H9 (cell line): Measurements from ENCODE around the gene TLK2. TPM values are rescaled to one million over a fixed set of nuclear protein-coding genes. Genes with fewer than 3 reads are reported as not detected.

Experiments
- DNase-seq: peaks from one replicate; pipeline ENCODE4 v3.0.0-alpha.2; 2017
- H2AFZ ChIP-seq: one replicate; pipeline ENCODE4 v1.6.1; 2013; ENCODE audit warnings: mild to moderate bottlenecking, low read length, control low read depth, moderate library complexity
- H2AK5ac ChIP-seq: 2 replicates; pipeline ENCODE4 v1.6.1; 2013; ENCODE audit warnings: low read length, control low read depth, mixed read lengths; ENCODE audit not compliant: insufficient read length
- H2BK120ac ChIP-seq: one replicate; pipeline ENCODE4 v1.6.1; 2013; ENCODE audit warnings: low read depth, mild to moderate bottlenecking, low read length, control low read depth, inconsistent platforms; ENCODE audit not compliant: poor library complexity, severe bottlenecking
- H2BK12ac ChIP-seq: 2 replicates; pipeline ENCODE4 v1.6.1; 2013; ENCODE audit warnings: low read length, control low read depth, mixed read lengths, low read depth; ENCODE audit not compliant: insufficient read length
- H2BK15ac ChIP-seq: 2 replicates; pipeline ENCODE4 v1.6.1; 2013; ENCODE audit warnings: low read depth, low read length, control low read depth
- H2BK20ac ChIP-seq: one replicate; pipeline ENCODE4 v1.6.1; 2013; ENCODE audit warnings: low read depth, mild to moderate bottlenecking, low read length, control low read depth, inconsistent platforms; ENCODE audit not compliant: poor library complexity, severe bottlenecking
- H2BK5ac ChIP-seq: 2 replicates; pipeline ENCODE4 v1.6.1; 2013; ENCODE audit warnings: low read length, control low read depth, mixed read lengths; ENCODE audit not compliant: insufficient read length
- H3K14ac ChIP-seq: 2 replicates; pipeline ENCODE4 v1.6.1; 2013; ENCODE audit warnings: low read length, control low read depth; ENCODE audit not compliant: insufficient read depth
- H3K18ac ChIP-seq: 2 replicates; pipeline ENCODE4 v1.6.1; 2013; ENCODE audit warnings: low read depth, mild to moderate bottlenecking, mixed read lengths, low read length, control low read depth; ENCODE audit not compliant: insufficient read length
- H3K23ac ChIP-seq: 2 replicates; pipeline ENCODE4 v1.6.1; 2013; ENCODE audit warnings: low read length, control low read depth, mixed read lengths, low read depth; ENCODE audit not compliant: insufficient read length
- H3K23me2 ChIP-seq: 2 replicates; pipeline ENCODE4 v1.6.1; 2013; ENCODE audit warnings: low read depth, mild to moderate bottlenecking, mixed read lengths, low read length, control low read depth; ENCODE audit not compliant: insufficient read length, poor library complexity, severe bottlenecking
- H3K27ac ChIP-seq: 2 replicates; pipeline ENCODE4 v1.5.1; 2013; ENCODE audit warnings: low read length, control low read depth, mixed read lengths, low read depth; ENCODE audit not compliant: insufficient read length
- H3K27me3 ChIP-seq: 2 replicates; pipeline ENCODE4 v1.6.1; 2013; ENCODE audit warnings: low read length, control low read depth, inconsistent platforms; ENCODE audit not compliant: insufficient read depth
- H3K4ac ChIP-seq: 2 replicates; pipeline ENCODE4 v1.6.1; 2013; ENCODE audit warnings: low read depth, mild to moderate bottlenecking, control low read depth, inconsistent platforms, low read length, moderate library complexity
- H3K4me1 ChIP-seq: 2 replicates; pipeline ENCODE4 v1.6.1; 2013; ENCODE audit warnings: low read length, control low read depth, inconsistent platforms; ENCODE audit not compliant: insufficient read depth
- H3K4me2 ChIP-seq: 2 replicates; pipeline ENCODE4 v1.6.1; 2013; ENCODE audit warnings: low read length, control low read depth, mixed read lengths; ENCODE audit not compliant: insufficient read length, insufficient read depth
- H3K56ac ChIP-seq: 2 replicates; pipeline ENCODE4 v1.6.1; 2013; ENCODE audit warnings: low read depth, mild to moderate bottlenecking, mixed read lengths, low read length, control low read depth; ENCODE audit not compliant: insufficient read length
- H3K79me1 ChIP-seq: 2 replicates; pipeline ENCODE4 v1.6.1; 2013; ENCODE audit warnings: low read depth, mild to moderate bottlenecking, moderate library complexity, low read length, control low read depth, inconsistent platforms; ENCODE audit not compliant: insufficient read depth, poor library complexity, severe bottlenecking
- H3K79me2 ChIP-seq: 2 replicates; pipeline ENCODE4 v1.6.1; 2013; ENCODE audit warnings: low read length, control low read depth, inconsistent platforms; ENCODE audit not compliant: insufficient read depth
- H3K9ac ChIP-seq: 2 replicates; pipeline ENCODE4 v1.6.1; 2013; ENCODE audit warnings: low read length, control low read depth, mixed read lengths; ENCODE audit not compliant: insufficient read length; ENCODE audit errors: extremely low read depth
- H3K9me3 ChIP-seq: one replicate; pipeline ENCODE4 v1.6.1; 2013; ENCODE audit warnings: low read depth, low read length, inconsistent platforms; ENCODE audit not compliant: control insufficient read depth
- H3T11ph ChIP-seq: one replicate; pipeline ENCODE4 v1.6.1; 2013; ENCODE audit warnings: mild to moderate bottlenecking, low read length, control low read depth, inconsistent platforms
- H4K20me1 ChIP-seq: one replicate; pipeline ENCODE4 v1.6.1; 2013; ENCODE audit not compliant: control insufficient read depth, insufficient read length, insufficient read depth
- H4K5ac ChIP-seq: 2 replicates; pipeline ENCODE4 v1.6.1; 2013; ENCODE audit warnings: low read depth, mild to moderate bottlenecking, mixed read lengths, low read length, control low read depth; ENCODE audit not compliant: insufficient read length
- H4K8ac ChIP-seq: replicated peaks from 2 replicates; pipeline ENCODE4 v1.6.1; 2013; ENCODE audit warnings: low read length, control low read depth, mixed read lengths, low read depth; ENCODE audit not compliant: insufficient read length
- H4K91ac ChIP-seq: 2 replicates; pipeline ENCODE4 v1.6.1; 2013; ENCODE audit warnings: low read depth, mild to moderate bottlenecking, moderate library complexity, mixed read lengths, low read length, control low read depth; ENCODE audit not compliant: insufficient read length
- H3K27ac Mint-ChIP-seq, 3 experiments: 2 replicates in 2 of 3; 3 replicates in 1 of 3; pipeline ENCODE4 v1.8.0; 2020 to 2021; ENCODE audit warnings: mixed read lengths in 3 of 3, mild to moderate bottlenecking in 1 of 3, moderate library complexity in 1 of 3
- H3K27me3 Mint-ChIP-seq: 2 replicates; pipeline ENCODE4 v1.8.0; 2021; ENCODE audit warnings: low read depth, mild to moderate bottlenecking, moderate library complexity, mixed read lengths
- H3K36me3 Mint-ChIP-seq, 3 experiments: 2 replicates in 2 of 3; 3 replicates in 1 of 3; pipeline ENCODE4 v1.8.0; 2020 to 2021; ENCODE audit warnings: low read depth in 3 of 3, mixed read lengths in 3 of 3; ENCODE audit not compliant: insufficient read depth in 1 of 3
- H3K4me1 Mint-ChIP-seq, 2 experiments: 2 replicates each; pipeline ENCODE4 v1.8.0; 2020; ENCODE audit warnings: mixed read lengths in 2 of 2
- H3K4me3 Mint-ChIP-seq, 2 experiments: 2 replicates in 1 of 2; 3 replicates in 1 of 2; pipeline ENCODE4 v1.8.0; 2020 to 2021; ENCODE audit warnings: mild to moderate bottlenecking in 2 of 2, mixed read lengths in 2 of 2, moderate library complexity in 1 of 2
- H3K9me3 Mint-ChIP-seq, 2 experiments: 2 replicates in 1 of 2; 3 replicates in 1 of 2; pipeline ENCODE4 v1.8.0; 2020; ENCODE audit warnings: mild to moderate bottlenecking in 2 of 2, mixed read lengths in 2 of 2, moderate library complexity in 1 of 2
- WGBS: extraction: QIAGEN DNeasy Blood & Tissue Kit; methylation state at CpG from one replicate; pipeline ENCODE4 v1.1.7; 2013; ENCODE audit warnings: missing lambda C conversion rate, low lambda C conversion rate, mixed read lengths; ENCODE audit not compliant: insufficient read length; ENCODE audit errors: extremely low coverage; 5-methylcytosine and 5-hydroxymethylcytosine counted together
- total RNA-seq: library from RNA; stranded (reverse); gene quantifications from 2 replicates; pipeline ENCODE4 v1.2.1, GENCODE V29; 2021
- TF ChIP-seq, protein P1 (sequence below): fragments of 200-600 bp; sonication (generic); conservative IDR thresholded peaks from 3 replicates; pipeline ENCODE4 v1.8.0; 2021; ENCODE audit warnings: antibody characterized with exemption, mild to moderate bottlenecking

TLK2 gene
- total RNA-seq, 1 experiment from 2014 or later = 63.7 TPM

DNA sequence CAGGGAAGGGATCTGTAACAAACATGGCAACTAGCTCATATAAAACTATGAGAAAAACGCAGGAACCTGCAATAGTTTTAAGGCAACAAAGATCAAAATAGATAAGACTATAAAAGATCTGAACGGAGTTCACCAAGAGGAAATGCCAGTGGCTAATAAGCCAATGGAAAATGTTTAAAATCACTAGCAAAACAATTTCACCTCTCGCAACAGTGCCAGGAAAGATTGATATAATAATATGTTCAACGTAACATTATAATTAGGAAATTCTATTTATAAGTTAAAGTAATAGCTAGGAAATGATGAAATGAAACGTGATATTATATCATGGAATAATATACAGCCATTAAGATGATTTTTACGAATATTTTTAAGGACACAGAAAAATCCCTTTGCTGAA, 164.9 kb downstream of the TLK2 start:
- TF ChIP-seq, protein P1, sequence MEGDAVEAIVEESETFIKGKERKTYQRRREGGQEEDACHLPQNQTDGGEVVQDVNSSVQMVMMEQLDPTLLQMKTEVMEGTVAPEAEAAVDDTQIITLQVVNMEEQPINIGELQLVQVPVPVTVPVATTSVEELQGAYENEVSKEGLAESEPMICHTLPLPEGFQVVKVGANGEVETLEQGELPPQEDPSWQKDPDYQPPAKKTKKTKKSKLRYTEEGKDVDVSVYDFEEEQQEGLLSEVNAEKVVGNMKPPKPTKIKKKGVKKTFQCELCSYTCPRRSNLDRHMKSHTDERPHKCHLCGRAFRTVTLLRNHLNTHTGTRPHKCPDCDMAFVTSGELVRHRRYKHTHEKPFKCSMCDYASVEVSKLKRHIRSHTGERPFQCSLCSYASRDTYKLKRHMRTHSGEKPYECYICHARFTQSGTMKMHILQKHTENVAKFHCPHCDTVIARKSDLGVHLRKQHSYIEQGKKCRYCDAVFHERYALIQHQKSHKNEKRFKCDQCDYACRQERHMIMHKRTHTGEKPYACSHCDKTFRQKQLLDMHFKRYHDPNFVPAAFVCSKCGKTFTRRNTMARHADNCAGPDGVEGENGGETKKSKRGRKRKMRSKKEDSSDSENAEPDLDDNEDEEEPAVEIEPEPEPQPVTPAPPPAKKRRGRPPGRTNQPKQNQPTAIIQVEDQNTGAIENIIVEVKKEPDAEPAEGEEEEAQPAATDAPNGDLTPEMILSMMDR = no peak
- Histone ChIP-seq H3K27me3 (no peaks in the 10 kb centered on the region), H3K9ac (no peak overlapping the region), H3K56ac (no peak overlapping the region), H3K9me3 (no peaks in the 10 kb centered on the region), H2AFZ (no peak overlapping the region), H3K4ac (no peak overlapping the region), H2BK15ac (no peak overlapping the region), H3K4me2 (no peak overlapping the region), H4K20me1 (no peaks in the 10 kb centered on the region), H2BK120ac (no peak overlapping the region), H4K5ac (no peak overlapping the region), H3K79me2 (no peaks in the 10 kb centered on the region), H3K18ac (no peak overlapping the region), H2BK12ac (no peak overlapping the region), H2AK5ac (no peak overlapping the region), H3K4me1 (no peaks in the 10 kb centered on the region; the same call in 1 of the 2 replicates), H4K91ac (no peak overlapping the region), H3K79me1 (no peaks in the 10 kb centered on the region), H3T11ph (no peak overlapping the region), H3K23me2 (no peaks in the 10 kb centered on the region), H4K8ac (no peak overlapping the region), H2BK20ac (no peak overlapping the region), H3K23ac (no peak overlapping the region), H3K27ac (no peak overlapping the region), H2BK5ac (no peak overlapping the region), H3K14ac (no peak overlapping the region)
- Mint-ChIP-seq H3K36me3 (no peaks in the 10 kb centered on the region), H3K9me3 (no peaks in the 10 kb centered on the region), H3K4me3 (no peak overlapping the region), H3K27me3 (no peaks in the 10 kb centered on the region; the same call in 1 of the 2 replicates), H3K27ac (no peak overlapping the region), H3K4me1 (peaks cover 14 to 16% of the 10 kb centered on the region in 2 experiments)
- DNase-seq = no peak
- WGBS = no CpG with 5 or more reads among the region's 6 CpGs
